IMR-90 (cell line): Measurements from ENCODE around the gene MELTF. TPM values are rescaled to one million over a fixed set of nuclear protein-coding genes. Genes with fewer than 3 reads are reported as not detected.

Source experiments
- ATAC-seq: fragments of 200-7000 bp; cut with Tn5 transposase; 2 replicates; pipeline ENCODE4 v1.9.1; 2020; ENCODE audit warnings: low read depth, mild to moderate bottlenecking, moderate library complexity
- BruUV-seq: library from RNA; stranded (reverse); fragments of 400-500 nt; replicated peaks from 2 replicates; lab custom pipeline; 2021; lab: Mats Ljungman, UMichigan
- CTCF ChIA-PET: fragments of 300-600 bp; formaldehyde crosslinking; extraction: SDS; loops from one replicate; lab custom pipeline; 2021; ENCODE audit warnings: antibody characterized with exemption; lab: Yijun Ruan, JAX
- POLR2A ChIA-PET: fragments of 300-600 bp; sonication (Branson Sonifier 250); formaldehyde crosslinking; loops from one replicate; lab custom pipeline; 2022; ENCODE audit warnings: antibody characterized with exemption; ENCODE audit not compliant: unreplicated experiment; lab: Charles Lee
- DNase-seq: peaks from one replicate; pipeline ENCODE4 v3.0.0; 2013
- H2AFZ ChIP-seq: replicated peaks from 2 replicates; pipeline ENCODE3; 2013; ENCODE audit warnings: low read length, mild to moderate bottlenecking; ENCODE audit not compliant: poor library complexity
- H2AK5ac ChIP-seq: 2 replicates; pipeline ENCODE4 v1.6.1; 2013; ENCODE audit warnings: low read depth, low read length, inconsistent platforms
- H2AK9ac ChIP-seq: replicated peaks from 2 replicates; pipeline ENCODE3; 2013; ENCODE audit warnings: mild to moderate bottlenecking, low read depth, low read length, moderate library complexity; ENCODE audit not compliant: poor library complexity
- H2BK120ac ChIP-seq: 2 replicates; pipeline ENCODE4 v1.6.1; 2013; ENCODE audit warnings: low read depth, low read length, inconsistent platforms
- H2BK15ac ChIP-seq: 3 replicates; pipeline ENCODE4 v1.6.1; 2013; ENCODE audit warnings: low read depth, low read length, inconsistent platforms
- H2BK20ac ChIP-seq: 2 replicates; pipeline ENCODE4 v1.6.1; 2013; ENCODE audit warnings: low read depth, mild to moderate bottlenecking, inconsistent platforms, low read length, moderate library complexity
- H2BK5ac ChIP-seq: 2 replicates; pipeline ENCODE4 v1.6.1; 2013; ENCODE audit warnings: mild to moderate bottlenecking, low read depth, low read length, inconsistent platforms; ENCODE audit not compliant: poor library complexity, severe bottlenecking
- H3K14ac ChIP-seq: replicated peaks from 2 replicates; pipeline ENCODE4 v1.6.1; 2013; ENCODE audit warnings: low read depth, low read length, inconsistent platforms
- H3K18ac ChIP-seq: 2 replicates; pipeline ENCODE4 v1.6.1; 2013; ENCODE audit warnings: low read depth, low read length, control low read depth
- H3K23ac ChIP-seq: 2 replicates; pipeline ENCODE4 v1.6.1; 2013; ENCODE audit warnings: low read depth, low read length, inconsistent platforms
- H3K27ac ChIP-seq: 2 replicates; pipeline ENCODE4 v1.5.1; 2013; ENCODE audit warnings: mild to moderate bottlenecking, control low read depth, low read length; ENCODE audit not compliant: insufficient read depth
- H3K27me3 ChIP-seq: 2 replicates; pipeline ENCODE4 v1.6.1; 2013; ENCODE audit warnings: low read length; ENCODE audit not compliant: control insufficient read depth, insufficient read depth
- H3K36me3 ChIP-seq: 2 replicates; pipeline ENCODE4 v1.6.1; 2013; ENCODE audit warnings: low read length, mixed read lengths; ENCODE audit not compliant: control insufficient read depth, insufficient read depth
- H3K4ac ChIP-seq: 2 replicates; pipeline ENCODE4 v1.6.1; 2013; ENCODE audit warnings: low read depth, low read length, inconsistent platforms
- H3K4me1 ChIP-seq: 2 replicates; pipeline ENCODE4 v1.6.1; 2013; ENCODE audit warnings: low read length, mixed read lengths; ENCODE audit not compliant: control insufficient read depth, insufficient read depth
- H3K4me2 ChIP-seq: 2 replicates; pipeline ENCODE4 v1.6.1; 2013; ENCODE audit warnings: low read depth, mild to moderate bottlenecking, control low read depth, low read length, moderate library complexity
- H3K4me3 ChIP-seq: 2 replicates; pipeline ENCODE4 v1.5.1; 2013; ENCODE audit warnings: low read depth, mild to moderate bottlenecking, control low read depth, low read length, moderate library complexity; ENCODE audit not compliant: insufficient read depth
- H3K56ac ChIP-seq: 2 replicates; pipeline ENCODE4 v1.6.1; 2013; ENCODE audit warnings: low read length, inconsistent platforms; ENCODE audit not compliant: insufficient read depth; ENCODE audit errors: extremely low read depth
- H3K79me1 ChIP-seq, 2 experiments: 2 replicates each; pipeline ENCODE4 v1.6.1; 2013; ENCODE audit warnings: low read length in 2 of 2, inconsistent platforms in 1 of 2, low read depth in 1 of 2
- H3K9ac ChIP-seq: 2 replicates; pipeline ENCODE4 v1.6.1; 2013; ENCODE audit warnings: low read depth, low read length, control low read depth
- H3K9me1 ChIP-seq: 2 replicates; pipeline ENCODE4 v1.6.1; 2013; ENCODE audit warnings: low read length, inconsistent platforms; ENCODE audit not compliant: insufficient read depth
- H3K9me3 ChIP-seq: 2 replicates; pipeline ENCODE4 v1.6.1; 2013; ENCODE audit warnings: low read length; ENCODE audit not compliant: control insufficient read depth, insufficient read depth
- H4K20me1 ChIP-seq: 2 replicates; pipeline ENCODE4 v1.6.1; 2013; ENCODE audit warnings: low read length, inconsistent platforms; ENCODE audit not compliant: insufficient read depth
- H4K5ac ChIP-seq: 2 replicates; pipeline ENCODE4 v1.6.1; 2013; ENCODE audit warnings: mild to moderate bottlenecking, low read depth, low read length, control low read depth
- H4K8ac ChIP-seq, 2 experiments: 2 replicates each; pipeline ENCODE4 v1.6.1; 2013; ENCODE audit warnings: low read depth in 2 of 2, low read length in 2 of 2, control low read depth in 1 of 2, inconsistent platforms in 1 of 2
- H4K91ac ChIP-seq: 2 replicates; pipeline ENCODE4 v1.6.1; 2013; ENCODE audit warnings: low read depth, low read length, inconsistent platforms; ENCODE audit not compliant: insufficient read depth
- BHLHE40 ChIP-seq: fragments of 150-350 bp; IDR thresholded peaks from 2 replicates; pipeline ENCODE4 v1.6.1; 2016; ENCODE audit warnings: mild to moderate bottlenecking, low read depth, low read length
- FOS ChIP-seq: fragments of 150-350 bp; IDR thresholded peaks from 2 replicates; pipeline ENCODE4 v1.6.1; 2016; ENCODE audit warnings: low read depth, low read length
- WGBS, 2 experiments: methylation state at CpG; one replicate each; pipeline versions ENCODE4 v1.1.5 to v1.1.7; 2013; ENCODE audit warnings: missing lambda C conversion rate in 2 of 2; ENCODE audit not compliant: insufficient read length in 1 of 2; ENCODE audit errors: extremely low coverage in 2 of 2; 5-methylcytosine and 5-hydroxymethylcytosine counted together
- dilution Hi-C: fragments of 300-500 bp; cut with HindIII; formaldehyde crosslinking; loops from one replicate; pipeline ENCODE4 v1.14.3; 2018; ENCODE audit warnings: low sequenced_read_pairs; ENCODE audit not compliant: unreplicated experiment
- in situ Hi-C: fragments of 300-500 bp; cut with MboI; formaldehyde crosslinking; loops from 3 replicates; pipeline ENCODE4 v1.14.3; 2019; ENCODE audit warnings: low sequenced_read_pairs, inconsistent platforms, mixed read lengths
- intact Hi-C: fragments of 100-400 bp; cut with micrococcal nuclease; formaldehyde crosslinking; loops from 2 replicates; pipeline ENCODE4 v1.10.0; 2022
- polyA plus RNA-seq, 3 experiments: library from polyadenylated mRNA; depleted of rRNA; stranded (reverse); fragments of >200 nt; gene quantifications; 2 replicates each; pipeline ENCODE4 v1.2.3, GENCODE V29; 2012; ENCODE audit warnings: low replicate concordance in 1 of 3
- total RNA-seq: library from RNA; depleted of rRNA; stranded (reverse); fragments of >200 nt; gene quantifications from 2 replicates; pipeline ENCODE4 v1.2.3, GENCODE V29; 2012

MELTF gene
- total and polyA plus RNA-seq, 2 of the 4 experiments (the other 2 are of a cell fraction) = 0.18 to 0.50 TPM

DNA sequence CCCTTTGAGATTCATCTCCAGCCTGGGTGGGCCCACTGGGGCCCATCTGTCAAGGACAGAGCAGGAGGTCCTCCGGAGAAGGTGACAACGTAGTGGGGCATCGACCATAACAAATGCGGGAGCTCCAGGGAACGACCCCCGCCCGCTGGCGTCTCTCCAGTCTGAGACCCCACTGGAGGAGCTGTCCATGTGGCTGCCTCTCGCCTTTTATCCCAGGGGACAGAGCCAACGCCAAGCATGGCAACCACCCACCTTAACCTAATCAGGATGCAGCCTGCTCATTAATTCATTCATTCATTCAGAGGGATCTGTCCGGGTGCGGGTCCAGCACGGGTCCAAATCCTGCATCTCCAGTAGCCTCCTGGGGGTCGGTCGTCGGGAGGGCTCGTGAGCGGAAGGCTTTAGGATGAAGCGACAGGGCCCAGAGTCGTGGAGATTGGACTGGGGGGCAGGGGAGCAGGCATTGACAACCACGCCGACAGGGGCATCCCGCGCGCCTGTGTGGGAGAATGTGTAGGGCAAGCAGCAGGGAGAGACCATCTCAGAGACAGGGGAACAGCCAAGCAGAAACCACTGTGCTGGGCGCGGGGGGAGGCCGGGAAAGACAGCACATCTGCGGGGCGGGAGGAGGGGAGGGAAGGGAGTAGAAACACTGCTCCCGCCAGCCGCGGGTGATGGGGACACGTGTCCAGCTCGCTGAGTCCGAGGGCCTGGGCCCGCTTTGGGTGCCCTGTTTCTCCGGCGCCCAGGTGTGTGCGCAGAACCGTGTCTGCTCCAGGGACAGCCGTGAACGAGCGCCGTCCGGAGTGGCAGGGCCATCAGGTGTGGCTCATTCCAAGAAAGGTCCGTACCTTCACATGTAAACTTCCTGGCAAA lies 62.9 kb downstream of the MELTF start:
- no TSS peak for BruUV-seq
- DNase-seq (no peak), ATAC-seq (no peak)
- no peaks in the 10 kb centered on the region for H3K9me3 ChIP-seq
- no peaks in the 10 kb centered on the region for H3K36me3 ChIP-seq
- H3K27me3 ChIP-seq = peaks cover 44% of the 10 kb centered on the region
- intact Hi-C loops (no loop called here), dilution Hi-C loops (no loop called here), in situ Hi-C loops (loop anchor here (25.0 kb wide), 1 partner anchor 354 kb away; no protein-coding TSS in a partner anchor)
- H3K27ac ChIP-seq = no peak overlapping the region
- no peak overlapping the region for H4K8ac ChIP-seq
- H3K9ac ChIP-seq = no peak overlapping the region
- ChIA-PET POLR2A (no interaction called here), CTCF (no interaction called here)
- H2BK120ac ChIP-seq = no peak overlapping the region
- H4K5ac ChIP-seq = no peak overlapping the region
- no peaks in the 10 kb centered on the region for H3K79me1 ChIP-seq
- no peak overlapping the region for H2BK20ac ChIP-seq
- H4K91ac ChIP-seq = no peak overlapping the region
- H3K23ac ChIP-seq = no peak overlapping the region
- peaks cover 4% of the 10 kb centered on the region for H3K4me1 ChIP-seq
- H2AK5ac ChIP-seq = no peak overlapping the region
- H2AK9ac ChIP-seq = no peak overlapping the region
- no peak overlapping the region for H3K14ac ChIP-seq
- no peak overlapping the region for H3K18ac ChIP-seq
- H2AFZ ChIP-seq = peak overlapping the region; percentile 56
- no peak overlapping the region for H3K4ac ChIP-seq
- H4K20me1 ChIP-seq = no peaks in the 10 kb centered on the region
- no peak overlapping the region for H2BK15ac ChIP-seq
- H3K4me2 ChIP-seq = no peak overlapping the region; the same call in 1 of the 2 replicates
- no peak overlapping the region for H3K56ac ChIP-seq
- H2BK5ac ChIP-seq = no peak overlapping the region
- no peaks in the 10 kb centered on the region for H3K9me1 ChIP-seq
- TF ChIP-seq FOS (no peak), BHLHE40 (peak; percentile 46; the same call in 1 of the 2 replicates)
- WGBS, 2 experiments = 17% methylated on average over 29 of the region's 47 CpGs; no CpG with 5 or more reads in 1 of the 2 experiments
- no peak overlapping the region for H3K4me3 ChIP-seq
